ENCODE results near the gene GRM8.

The GRM8 gene

DNA sequence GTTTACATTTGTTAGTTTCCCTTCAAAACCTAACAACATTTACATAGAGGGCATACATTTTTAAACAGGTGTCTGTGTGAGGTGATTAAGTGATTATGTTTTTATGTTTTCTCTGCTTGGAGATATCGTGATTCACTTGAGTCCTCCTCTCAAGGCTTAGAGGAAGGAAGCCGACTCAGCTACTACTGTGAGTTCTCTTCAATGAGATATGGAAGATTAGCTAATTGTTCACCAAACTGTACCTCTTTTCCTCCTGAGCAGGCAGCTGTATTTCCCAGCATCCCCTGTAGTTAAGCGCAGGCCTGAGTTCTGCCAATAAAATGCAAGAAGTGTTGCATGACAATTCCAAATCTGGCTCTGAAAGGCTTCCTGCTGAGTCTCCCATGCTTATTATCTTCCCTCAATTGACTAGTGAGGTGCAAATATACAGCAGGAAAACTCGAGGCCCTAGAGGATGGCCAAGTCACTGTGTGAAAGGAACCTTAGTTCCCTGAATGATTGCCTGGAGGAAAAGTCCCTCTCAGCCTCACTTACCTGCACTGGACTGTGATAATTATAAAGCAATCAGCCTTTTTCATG is 528.7 kb downstream of the GRM8 start:
- TF ChIP-seq YY1 (IDR thresholded peaks at IDR 0.05; ENCODE audit: low read depth) (no peak), NFIC (IDR thresholded peaks at IDR 0.05) (no peak), ZBTB7A (IDR thresholded peaks at IDR 0.05; ENCODE audit: low read depth) (no peak), EGR1 (IDR thresholded peaks at IDR 0.05) (no peak), TAF1 (IDR thresholded peaks at IDR 0.05; ENCODE audit: low read depth) (no peak), TEAD4 (IDR thresholded peaks at IDR 0.05) (no peak), CEBPB (IDR thresholded peaks at IDR 0.05) (no peak), EP300 (IDR thresholded peaks at IDR 0.05; ENCODE audit: borderline replicate concordance) (no peak), CREB1 (IDR thresholded peaks at IDR 0.05; ENCODE audit: low read depth) (no peak)
- TF ChIP-seq, protein P1, sequence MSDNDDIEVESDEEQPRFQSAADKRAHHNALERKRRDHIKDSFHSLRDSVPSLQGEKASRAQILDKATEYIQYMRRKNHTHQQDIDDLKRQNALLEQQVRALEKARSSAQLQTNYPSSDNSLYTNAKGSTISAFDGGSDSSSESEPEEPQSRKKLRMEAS (IDR thresholded peaks at IDR 0.05): no peak

- TF ChIP-seq RAD21 (IDR thresholded peaks at IDR 0.05; ENCODE audit: low read depth): no peak
- TF ChIP-seq EGR1 (IDR thresholded peaks at IDR 0.05): no peak
- no peak for TF ChIP-seq YY1 (IDR thresholded peaks at IDR 0.05; ENCODE audit: low read depth)
- TF ChIP-seq FOXM1 (IDR thresholded peaks at IDR 0.05; ENCODE audit: borderline replicate concordance, low read depth): no peak
- TF ChIP-seq, protein P1 (IDR thresholded peaks at IDR 0.05): no peak
- TF ChIP-seq ZBTB7A (IDR thresholded peaks at IDR 0.05; ENCODE audit: low read depth): no peak
- no peak for TF ChIP-seq CREB1 (IDR thresholded peaks at IDR 0.05; ENCODE audit: low read depth)
- TF ChIP-seq TEAD4 (IDR thresholded peaks at IDR 0.05): no peak
- TF ChIP-seq TAF1 (IDR thresholded peaks at IDR 0.05; ENCODE audit: low read depth): no peak
- TF ChIP-seq, protein P2, sequence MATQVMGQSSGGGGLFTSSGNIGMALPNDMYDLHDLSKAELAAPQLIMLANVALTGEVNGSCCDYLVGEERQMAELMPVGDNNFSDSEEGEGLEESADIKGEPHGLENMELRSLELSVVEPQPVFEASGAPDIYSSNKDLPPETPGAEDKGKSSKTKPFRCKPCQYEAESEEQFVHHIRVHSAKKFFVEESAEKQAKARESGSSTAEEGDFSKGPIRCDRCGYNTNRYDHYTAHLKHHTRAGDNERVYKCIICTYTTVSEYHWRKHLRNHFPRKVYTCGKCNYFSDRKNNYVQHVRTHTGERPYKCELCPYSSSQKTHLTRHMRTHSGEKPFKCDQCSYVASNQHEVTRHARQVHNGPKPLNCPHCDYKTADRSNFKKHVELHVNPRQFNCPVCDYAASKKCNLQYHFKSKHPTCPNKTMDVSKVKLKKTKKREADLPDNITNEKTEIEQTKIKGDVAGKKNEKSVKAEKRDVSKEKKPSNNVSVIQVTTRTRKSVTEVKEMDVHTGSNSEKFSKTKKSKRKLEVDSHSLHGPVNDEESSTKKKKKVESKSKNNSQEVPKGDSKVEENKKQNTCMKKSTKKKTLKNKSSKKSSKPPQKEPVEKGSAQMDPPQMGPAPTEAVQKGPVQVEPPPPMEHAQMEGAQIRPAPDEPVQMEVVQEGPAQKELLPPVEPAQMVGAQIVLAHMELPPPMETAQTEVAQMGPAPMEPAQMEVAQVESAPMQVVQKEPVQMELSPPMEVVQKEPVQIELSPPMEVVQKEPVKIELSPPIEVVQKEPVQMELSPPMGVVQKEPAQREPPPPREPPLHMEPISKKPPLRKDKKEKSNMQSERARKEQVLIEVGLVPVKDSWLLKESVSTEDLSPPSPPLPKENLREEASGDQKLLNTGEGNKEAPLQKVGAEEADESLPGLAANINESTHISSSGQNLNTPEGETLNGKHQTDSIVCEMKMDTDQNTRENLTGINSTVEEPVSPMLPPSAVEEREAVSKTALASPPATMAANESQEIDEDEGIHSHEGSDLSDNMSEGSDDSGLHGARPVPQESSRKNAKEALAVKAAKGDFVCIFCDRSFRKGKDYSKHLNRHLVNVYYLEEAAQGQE (IDR thresholded peaks at IDR 0.05; ENCODE audit: low read depth): no peak
- TF ChIP-seq CEBPB (IDR thresholded peaks at IDR 0.05): no peak
These were observed 532.5 kb downstream of the GRM8 start for GRCh38 chr7:126720232-126720631.

DNA sequence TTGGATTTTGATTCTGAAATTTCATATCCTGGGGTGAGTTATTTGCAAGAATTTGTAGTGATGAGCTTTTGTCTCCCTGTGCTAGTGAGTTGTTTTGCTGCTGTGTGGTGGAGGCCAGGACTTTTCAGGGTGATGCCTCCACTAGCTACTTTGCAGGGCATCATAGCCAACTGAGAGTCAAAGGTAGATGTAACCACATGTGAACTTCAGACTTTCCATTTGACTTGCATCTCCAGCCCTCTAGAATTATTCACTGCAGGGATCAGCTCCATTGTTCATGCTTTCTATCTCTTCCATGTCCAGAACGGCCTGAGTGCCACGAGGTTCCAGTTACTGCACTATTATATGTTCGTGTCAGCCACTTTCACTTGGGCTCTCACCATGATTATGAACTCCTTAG is 534.3 kb downstream of the GRM8 start:
- TF ChIP-seq, protein P1 (IDR thresholded peaks at IDR 0.05): no peak
- TF ChIP-seq, protein P3, sequence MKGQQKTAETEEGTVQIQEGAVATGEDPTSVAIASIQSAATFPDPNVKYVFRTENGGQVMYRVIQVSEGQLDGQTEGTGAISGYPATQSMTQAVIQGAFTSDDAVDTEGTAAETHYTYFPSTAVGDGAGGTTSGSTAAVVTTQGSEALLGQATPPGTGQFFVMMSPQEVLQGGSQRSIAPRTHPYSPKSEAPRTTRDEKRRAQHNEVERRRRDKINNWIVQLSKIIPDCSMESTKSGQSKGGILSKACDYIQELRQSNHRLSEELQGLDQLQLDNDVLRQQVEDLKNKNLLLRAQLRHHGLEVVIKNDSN (IDR thresholded peaks at IDR 0.05): no peak
- TF ChIP-seq CEBPB (IDR thresholded peaks at IDR 0.05) (no peak), NFIC (IDR thresholded peaks at IDR 0.05) (no peak), YY1 (IDR thresholded peaks at IDR 0.05; ENCODE audit: low read depth) (no peak), EGR1 (IDR thresholded peaks at IDR 0.05) (no peak)

GRCh38 chr7:126716321-126716720 is 536.4 kb downstream of the GRM8 start:
- TF ChIP-seq CEBPB (IDR thresholded peaks at IDR 0.05) (no peak), CREB1 (IDR thresholded peaks at IDR 0.05; ENCODE audit: low read depth) (no peak), EP300 (IDR thresholded peaks at IDR 0.05; ENCODE audit: borderline replicate concordance) (no peak), EGR1 (IDR thresholded peaks at IDR 0.05) (no peak), TCF12 (IDR thresholded peaks at IDR 0.05; ENCODE audit: low read depth) (no peak), FOXM1 (IDR thresholded peaks at IDR 0.05; ENCODE audit: borderline replicate concordance, low read depth) (no peak), TAF1 (IDR thresholded peaks at IDR 0.05; ENCODE audit: low read depth) (no peak), YY1 (IDR thresholded peaks at IDR 0.05; ENCODE audit: low read depth) (no peak), ZBTB7A (IDR thresholded peaks at IDR 0.05; ENCODE audit: low read depth) (no peak), NFIC (IDR thresholded peaks at IDR 0.05) (no peak), TEAD4 (IDR thresholded peaks at IDR 0.05) (no peak), RAD21 (IDR thresholded peaks at IDR 0.05; ENCODE audit: low read depth) (no peak)
- TF ChIP-seq, protein P3 (IDR thresholded peaks at IDR 0.05): no peak
- TF ChIP-seq, protein P2 (IDR thresholded peaks at IDR 0.05; ENCODE audit: low read depth): no peak
- TF ChIP-seq, protein P1 (IDR thresholded peaks at IDR 0.05): no peak

GRCh38 chr7:126715076-126715475 is 537.7 kb downstream of the GRM8 start:
- TF ChIP-seq CEBPB (IDR thresholded peaks at IDR 0.05) (no peak), TEAD4 (IDR thresholded peaks at IDR 0.05) (no peak), RAD21 (IDR thresholded peaks at IDR 0.05; ENCODE audit: low read depth) (no peak), NFIC (IDR thresholded peaks at IDR 0.05) (no peak), YY1 (IDR thresholded peaks at IDR 0.05; ENCODE audit: low read depth) (no peak), EP300 (IDR thresholded peaks at IDR 0.05; ENCODE audit: borderline replicate concordance) (no peak), TAF1 (IDR thresholded peaks at IDR 0.05; ENCODE audit: low read depth) (no peak), TCF12 (IDR thresholded peaks at IDR 0.05; ENCODE audit: low read depth) (no peak), ZBTB7A (IDR thresholded peaks at IDR 0.05; ENCODE audit: low read depth) (no peak), CREB1 (IDR thresholded peaks at IDR 0.05; ENCODE audit: low read depth) (no peak), EGR1 (IDR thresholded peaks at IDR 0.05) (no peak), FOXM1 (IDR thresholded peaks at IDR 0.05; ENCODE audit: borderline replicate concordance, low read depth) (no peak)
- TF ChIP-seq, protein P3 (IDR thresholded peaks at IDR 0.05): no peak
- TF ChIP-seq, protein P1 (IDR thresholded peaks at IDR 0.05): no peak
- TF ChIP-seq, protein P2 (IDR thresholded peaks at IDR 0.05; ENCODE audit: low read depth): no peak

Measured in Ishikawa (cell line).